A673 (cell line): ENCODE data around the gene TLR8.

Source experiments
- EZH2 ChIP-seq: fragments of 200-600 bp; sonication (generic); IDR thresholded peaks from 2 replicates; pipeline ENCODE4 v1.6.1; 2017; ENCODE audit warnings: borderline replicate concordance, low read depth, mild to moderate bottlenecking, mixed read lengths, antibody characterized with exemption, low read length; ENCODE audit not compliant: poor library complexity, severe bottlenecking
- TF ChIP-seq, protein P1 (sequence below): fragments of 300-800, 200-600 bp; sonication (generic); conservative IDR thresholded peaks from 2 replicates; pipeline ENCODE4 v1.5.1; 2017; ENCODE audit warnings: low read depth, mild to moderate bottlenecking, antibody characterized with exemption, low read length, moderate library complexity, mixed read lengths

- TF ChIP-seq, protein P1, sequence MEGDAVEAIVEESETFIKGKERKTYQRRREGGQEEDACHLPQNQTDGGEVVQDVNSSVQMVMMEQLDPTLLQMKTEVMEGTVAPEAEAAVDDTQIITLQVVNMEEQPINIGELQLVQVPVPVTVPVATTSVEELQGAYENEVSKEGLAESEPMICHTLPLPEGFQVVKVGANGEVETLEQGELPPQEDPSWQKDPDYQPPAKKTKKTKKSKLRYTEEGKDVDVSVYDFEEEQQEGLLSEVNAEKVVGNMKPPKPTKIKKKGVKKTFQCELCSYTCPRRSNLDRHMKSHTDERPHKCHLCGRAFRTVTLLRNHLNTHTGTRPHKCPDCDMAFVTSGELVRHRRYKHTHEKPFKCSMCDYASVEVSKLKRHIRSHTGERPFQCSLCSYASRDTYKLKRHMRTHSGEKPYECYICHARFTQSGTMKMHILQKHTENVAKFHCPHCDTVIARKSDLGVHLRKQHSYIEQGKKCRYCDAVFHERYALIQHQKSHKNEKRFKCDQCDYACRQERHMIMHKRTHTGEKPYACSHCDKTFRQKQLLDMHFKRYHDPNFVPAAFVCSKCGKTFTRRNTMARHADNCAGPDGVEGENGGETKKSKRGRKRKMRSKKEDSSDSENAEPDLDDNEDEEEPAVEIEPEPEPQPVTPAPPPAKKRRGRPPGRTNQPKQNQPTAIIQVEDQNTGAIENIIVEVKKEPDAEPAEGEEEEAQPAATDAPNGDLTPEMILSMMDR, result no peak
- TF ChIP-seq EZH2, result no peak
Observed at GRCh38 chrX:12881914-12882313, 24.5 kb upstream of the TLR8 start.
